Measurements from ENCODE around the gene IGF2R.

Gene IGF2R

GRCh38 chr6:159977904-159978268 lies 9.0 kb downstream of the IGF2R start:
- no peak for DNase-seq

- no peak for DNase-seq
Observed at GRCh38 chr6:159978291-159979135, 9.6 kb downstream of the IGF2R start.

- peak; percentile 30 for DNase-seq
Observed at GRCh38 chr6:159979136-159979874, 10.4 kb downstream of the IGF2R start.

GRCh38 chr6:159980474-159980873 lies 11.6 kb downstream of the IGF2R start:
- no peak for DNase-seq

GRCh38 chr6:159981071-159981402 lies 12.2 kb downstream of the IGF2R start:
- no peak for DNase-seq

GRCh38 chr6:159981403-159982245 lies 12.7 kb downstream of the IGF2R start:
- peak; percentile 50 for DNase-seq

- DNase-seq: peak; percentile 50
Observed at GRCh38 chr6:159982731-159983506, 14.0 kb downstream of the IGF2R start.

GRCh38 chr6:159983641-159984080 lies 14.8 kb downstream of the IGF2R start:
- peak; percentile 31 for DNase-seq

GRCh38 chr6:159984268-159984786 lies 15.4 kb downstream of the IGF2R start:
- peak; percentile 48 for DNase-seq

- no peak for DNase-seq
Observed at GRCh38 chr6:159985296-159985945, 16.5 kb downstream of the IGF2R start.

- peak; percentile 30 for DNase-seq
Observed at GRCh38 chr6:159988983-159989454, 20.1 kb downstream of the IGF2R start.

GRCh38 chr6:159989492-159990480 lies 20.9 kb downstream of the IGF2R start:
- peak; percentile 23 for DNase-seq

- peak; percentile 16 for DNase-seq
Observed at GRCh38 chr6:159992366-159992765, 23.5 kb downstream of the IGF2R start.

- DNase-seq: no peak
Observed at GRCh38 chr6:159995405-159995804, 26.5 kb downstream of the IGF2R start.

- no peak for DNase-seq
Observed at GRCh38 chr6:159996087-159996622, 27.3 kb downstream of the IGF2R start.

- DNase-seq: no peak
Observed at GRCh38 chr6:159996626-159997497, 28.0 kb downstream of the IGF2R start.

GRCh38 chr6:159997498-159998101 lies 28.7 kb downstream of the IGF2R start:
- no peak for DNase-seq

- no peak for DNase-seq
Observed at GRCh38 chr6:159998538-159998937, 29.7 kb downstream of the IGF2R start.

Measured in fibroblast of skin of right quadriceps (primary cell).